NCI-H2171 treated with DMSO at 0.1 percent for 48 hours (cell line): ENCODE results near the gene ERN1.

Experiments
- DNase-seq: peaks from one replicate; lab custom pipeline; 2025; lab: John Stamatoyannopoulos, UW

Gene ERN1

DNA sequence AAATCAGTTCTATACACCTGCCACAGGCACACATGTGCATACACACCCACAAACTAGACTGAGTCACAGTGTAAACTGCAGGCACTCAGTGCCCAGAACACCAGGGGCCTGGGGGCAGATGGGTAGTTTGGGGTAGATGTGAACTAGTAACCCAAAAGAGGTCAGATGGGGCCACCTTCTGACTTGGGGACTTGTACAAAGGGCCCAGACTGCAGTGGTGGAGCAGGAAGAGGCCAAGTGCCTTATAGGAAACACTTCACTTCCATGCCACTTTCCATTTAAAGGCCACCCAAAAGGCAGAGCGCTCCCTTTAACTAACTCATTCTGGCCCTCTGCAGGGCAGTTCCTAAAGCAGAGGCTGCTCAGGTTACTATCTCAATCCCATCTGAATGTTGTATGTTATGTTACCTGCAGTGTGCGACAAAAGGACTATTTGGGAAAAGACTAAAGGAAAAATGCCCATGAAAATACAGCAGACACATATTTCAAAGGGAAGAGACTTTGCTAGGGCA, 27.8 kb upstream of the ERN1 start:
- no peak for DNase-seq

DNA sequence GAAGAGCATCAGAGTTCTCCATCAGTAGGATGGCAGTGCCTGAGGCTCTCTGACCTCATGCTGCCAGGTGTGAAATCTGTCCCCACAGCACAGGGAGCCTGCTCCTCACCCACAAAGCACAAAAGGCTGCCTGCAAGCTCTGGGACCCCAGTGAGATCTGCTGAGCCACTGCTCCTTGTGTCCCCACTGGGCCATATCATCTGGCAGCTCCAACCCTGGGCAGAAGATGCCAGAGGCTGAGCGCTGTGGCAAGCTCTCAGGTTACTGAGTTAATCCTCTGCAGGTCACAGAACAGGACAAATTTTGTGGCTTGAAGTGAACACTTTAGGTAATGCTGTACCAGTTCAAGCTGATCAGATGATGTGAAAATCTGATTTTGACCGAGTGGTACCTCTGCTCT, 26.7 kb upstream of the ERN1 start:
- DNase-seq = no peak

DNA sequence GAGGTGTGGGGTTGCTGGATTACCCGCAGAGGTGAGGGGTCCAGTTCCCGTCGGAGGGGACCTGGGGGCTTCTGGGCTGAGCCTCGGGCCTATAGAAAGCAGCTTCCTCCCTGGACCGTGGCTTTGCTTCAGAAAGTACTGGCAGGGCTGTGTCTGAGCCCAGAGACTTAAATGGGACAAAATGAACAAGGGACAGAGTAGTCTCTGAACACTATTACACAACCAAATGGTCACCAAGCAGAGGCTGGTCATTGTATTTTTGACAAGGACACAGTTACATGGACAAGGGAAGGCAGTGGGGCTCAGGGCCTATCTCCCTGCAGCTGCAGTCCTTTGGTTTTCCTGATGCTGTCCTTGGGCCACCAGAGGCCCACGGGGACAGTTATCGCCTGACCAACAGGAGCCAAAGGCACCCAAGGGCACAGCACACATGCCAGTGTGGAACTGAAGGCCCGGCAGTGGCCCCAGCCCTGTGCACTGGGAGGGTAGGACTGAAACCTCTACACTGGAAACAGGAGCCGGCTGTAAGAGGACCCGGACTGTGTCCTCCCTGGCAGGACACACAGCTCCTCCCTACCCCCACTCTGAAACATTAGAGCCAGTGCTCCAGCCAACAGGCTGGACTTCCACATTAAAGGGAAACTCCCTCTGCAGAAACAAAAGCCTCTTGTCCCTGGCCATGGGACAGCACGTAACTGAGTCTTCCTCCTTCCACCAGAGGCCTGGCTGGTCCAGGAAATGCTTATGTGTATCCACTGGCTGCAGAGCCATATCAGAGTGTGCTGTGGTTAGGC, 26.0 kb upstream of the ERN1 start:
- DNase-seq = no peak

DNA sequence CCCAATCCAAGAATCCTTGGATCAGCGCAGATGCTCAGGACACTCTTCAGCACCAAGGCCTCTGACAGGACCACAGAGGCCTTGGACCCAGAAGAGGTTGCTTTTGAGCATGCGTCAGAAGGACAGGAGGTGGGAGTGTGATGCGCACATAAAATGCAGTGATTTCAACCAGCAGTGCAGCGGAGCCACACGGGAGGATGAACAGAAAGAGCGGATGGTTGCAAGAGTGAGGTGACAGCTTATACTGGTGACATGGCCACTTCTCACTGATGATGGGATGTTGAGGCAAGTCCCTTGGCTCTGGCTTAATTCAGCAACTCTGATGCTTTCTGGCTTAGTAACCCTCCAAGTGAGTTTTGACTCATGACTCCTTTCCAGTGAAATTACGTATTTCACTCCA, 25.2 kb upstream of the ERN1 start:
- DNase-seq = no peak

DNA sequence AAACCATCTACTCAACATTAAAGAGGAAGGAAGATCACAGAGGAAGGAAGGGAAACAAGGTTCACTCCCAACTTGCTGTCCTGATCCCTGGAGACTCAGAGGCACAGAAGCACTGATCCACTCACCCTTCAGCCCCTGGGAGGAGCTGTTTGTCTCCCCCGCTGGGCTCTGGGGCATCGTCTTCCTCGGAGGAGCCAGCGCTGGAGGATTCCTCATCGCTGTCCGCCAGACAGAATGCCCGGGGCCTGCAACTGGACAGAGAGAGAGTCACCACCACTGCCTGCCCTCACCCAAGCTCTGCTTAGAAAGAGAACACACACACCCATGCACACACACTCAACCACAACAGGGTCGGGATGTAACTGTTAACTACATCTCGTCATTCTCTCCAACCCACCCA, 24.8 kb upstream of the ERN1 start:
- DNase-seq = no peak

DNA sequence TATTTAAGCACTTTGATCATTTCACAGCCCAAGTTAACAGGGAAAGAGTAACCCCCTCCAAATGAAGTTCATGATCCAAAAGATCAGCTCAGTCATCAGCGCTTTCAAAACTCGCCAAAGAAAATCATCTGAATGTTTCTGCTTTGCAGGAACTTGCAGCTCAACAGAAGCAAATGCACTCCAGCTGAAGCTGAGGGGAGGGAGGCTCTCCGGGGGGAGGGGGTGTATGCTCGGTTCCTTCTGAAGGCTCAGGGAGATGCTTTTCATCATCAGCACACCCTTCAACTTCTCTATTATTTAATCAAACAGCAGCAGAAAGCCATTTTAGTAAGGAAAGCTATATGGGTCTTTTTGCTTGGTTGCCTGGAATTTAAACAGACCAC, 24.4 kb upstream of the ERN1 start:
- no peak for DNase-seq

DNA sequence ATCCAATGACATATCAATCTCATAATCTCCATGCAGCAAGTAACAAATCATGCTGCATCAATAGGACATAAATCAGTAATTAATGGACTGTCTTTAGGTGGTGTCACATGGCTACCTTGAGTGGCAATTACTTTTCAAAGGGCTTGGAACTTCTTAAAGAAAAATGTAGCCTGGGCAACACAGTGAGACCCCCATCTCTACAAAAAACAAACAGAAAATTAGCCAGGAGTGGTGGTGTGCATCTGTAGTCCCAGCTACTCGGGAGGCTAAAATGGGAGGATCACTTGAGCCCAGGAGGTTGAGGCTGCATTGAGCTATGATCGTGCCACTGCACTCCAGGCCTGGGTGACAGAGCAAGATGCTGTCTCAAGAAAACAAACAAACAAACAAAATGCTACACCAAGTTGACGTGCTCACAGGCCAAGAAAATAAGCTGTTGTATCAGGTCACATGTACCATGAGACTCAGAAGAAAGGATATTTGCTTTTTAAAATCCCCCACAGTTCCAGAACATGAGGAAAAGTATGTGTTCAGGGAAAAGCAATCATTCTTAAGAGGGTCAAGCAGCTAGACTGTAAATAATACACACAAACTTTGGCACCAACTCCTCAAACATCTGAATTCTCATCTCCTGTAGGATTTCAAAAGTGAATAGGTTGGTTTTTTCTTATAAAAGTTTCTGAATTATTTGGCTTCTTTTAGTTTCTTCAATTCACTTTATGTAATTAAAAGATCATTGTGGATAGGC, 23.8 kb upstream of the ERN1 start:
- DNase-seq = no peak

DNA sequence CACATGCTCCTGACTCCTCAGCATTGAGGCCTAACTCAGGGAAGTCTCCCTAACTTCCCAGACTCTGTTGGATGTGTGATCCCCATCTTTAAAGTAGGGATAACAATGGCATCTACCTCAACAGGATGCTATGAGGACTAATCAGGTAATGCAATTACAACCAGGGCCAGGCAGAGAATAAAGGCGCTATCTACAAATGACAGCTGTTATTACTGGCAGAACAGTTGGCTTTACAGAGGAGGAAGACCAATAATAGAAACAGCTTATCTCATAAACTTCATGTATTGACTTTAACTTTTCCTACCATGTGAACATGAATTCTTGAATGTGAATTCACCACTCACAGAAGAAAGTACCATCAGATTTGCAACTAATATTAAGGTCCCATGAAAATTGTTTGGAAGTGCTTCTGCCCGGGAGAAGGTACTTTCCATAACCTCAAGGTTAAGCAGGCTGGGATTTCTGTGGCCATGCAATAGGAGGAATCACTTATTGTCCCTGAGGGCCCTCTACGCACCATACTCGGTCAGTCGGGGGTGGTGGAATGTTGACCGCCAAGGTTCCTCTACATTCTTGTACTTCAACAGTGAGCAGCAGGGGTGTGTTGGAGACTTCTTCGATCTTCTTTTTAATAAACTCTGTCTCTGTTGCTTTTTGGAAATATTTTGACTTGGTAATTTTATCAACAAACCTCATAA, 22.6 kb upstream of the ERN1 start:
- no peak for DNase-seq

DNA sequence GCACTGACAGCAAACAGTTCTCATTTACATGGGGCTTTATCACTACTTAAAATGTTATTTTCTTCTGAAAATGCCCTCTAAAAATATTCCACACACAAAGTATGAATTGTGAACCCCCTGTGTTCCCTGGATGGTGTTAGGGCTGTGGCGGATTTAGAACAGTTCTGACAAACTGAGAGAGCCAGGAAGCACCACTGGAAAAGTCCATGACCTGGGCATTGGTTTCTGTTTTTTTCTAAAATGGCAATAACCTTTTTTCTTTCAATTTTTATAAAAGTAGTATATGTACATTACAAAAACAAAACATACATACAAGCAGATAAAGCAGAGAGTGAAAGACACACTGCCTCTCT, 21.0 kb upstream of the ERN1 start:
- DNase-seq = no peak

DNA sequence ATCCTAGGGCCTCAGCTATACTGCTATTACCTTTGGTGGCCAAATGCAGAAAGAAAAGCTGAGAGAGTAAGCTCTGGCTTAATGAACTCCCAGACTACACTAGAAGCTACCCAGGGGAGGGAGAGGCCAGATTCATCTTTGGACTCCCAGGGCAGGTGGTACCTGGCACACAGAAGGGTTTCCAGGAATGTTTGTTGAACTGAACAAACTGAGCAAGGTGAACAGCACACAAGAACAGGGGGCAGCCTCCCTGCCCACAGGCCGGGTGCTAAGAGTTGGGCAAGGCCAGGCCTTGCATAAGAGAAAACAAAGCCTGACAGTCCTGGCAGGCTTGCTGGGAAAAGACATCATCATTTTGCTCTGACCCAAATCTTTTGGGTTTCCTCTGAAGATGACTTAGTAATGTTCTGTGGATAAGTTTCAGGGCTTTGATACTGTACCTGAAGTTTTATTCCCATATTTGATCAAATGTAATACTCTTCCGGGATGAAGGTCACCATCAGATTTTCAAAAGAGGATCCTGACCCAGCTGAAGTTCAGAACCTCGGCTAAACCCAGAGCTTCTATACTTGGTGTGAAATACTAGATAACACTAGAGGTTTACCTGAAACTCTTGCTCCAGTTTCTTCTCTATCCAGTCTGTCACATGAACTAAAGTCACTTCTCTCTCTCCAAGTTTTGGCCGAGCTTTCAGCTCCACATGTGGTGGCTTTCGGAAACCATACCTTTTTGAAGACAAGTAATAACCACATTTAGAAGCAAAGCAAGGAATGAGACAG, 20.5 kb upstream of the ERN1 start:
- no peak for DNase-seq

DNA sequence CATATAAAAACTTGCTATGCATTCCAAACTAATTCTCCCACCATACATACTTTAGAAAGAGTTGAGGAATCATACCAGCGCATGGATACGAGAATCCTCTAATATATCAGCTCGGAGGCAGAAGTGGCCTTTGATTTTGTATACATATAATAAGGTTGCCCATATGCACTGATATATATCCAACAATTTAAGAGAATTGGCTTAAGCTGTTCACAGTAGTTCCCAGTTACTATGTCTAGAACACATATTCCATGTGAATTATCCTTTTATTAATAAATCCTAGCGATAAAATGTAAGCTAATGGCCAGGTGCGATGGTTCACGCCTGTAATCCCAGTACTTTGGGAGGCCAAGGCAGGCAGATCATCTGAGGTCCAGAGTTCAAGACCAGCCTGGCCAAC, 19.3 kb upstream of the ERN1 start:
- no peak for DNase-seq

DNA sequence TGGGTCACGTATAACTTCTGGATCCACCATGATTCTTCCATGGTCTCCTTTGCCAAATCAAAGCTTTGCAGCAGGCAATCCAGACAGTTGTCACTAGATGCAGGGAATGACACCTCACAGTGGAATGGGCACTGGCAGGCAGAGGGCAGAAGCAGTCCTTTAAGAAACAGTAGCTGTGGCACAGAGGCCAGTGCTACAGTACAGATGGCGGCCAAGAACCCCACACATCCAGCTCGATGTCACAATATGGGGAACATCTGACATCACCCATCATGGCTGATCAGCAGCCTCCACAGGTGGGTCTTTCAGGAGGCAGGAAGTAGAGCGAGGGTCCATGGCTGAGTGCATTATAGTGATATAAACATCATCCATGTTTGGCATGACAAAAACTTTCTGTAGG, 18.8 kb upstream of the ERN1 start:
- DNase-seq = no peak

DNA sequence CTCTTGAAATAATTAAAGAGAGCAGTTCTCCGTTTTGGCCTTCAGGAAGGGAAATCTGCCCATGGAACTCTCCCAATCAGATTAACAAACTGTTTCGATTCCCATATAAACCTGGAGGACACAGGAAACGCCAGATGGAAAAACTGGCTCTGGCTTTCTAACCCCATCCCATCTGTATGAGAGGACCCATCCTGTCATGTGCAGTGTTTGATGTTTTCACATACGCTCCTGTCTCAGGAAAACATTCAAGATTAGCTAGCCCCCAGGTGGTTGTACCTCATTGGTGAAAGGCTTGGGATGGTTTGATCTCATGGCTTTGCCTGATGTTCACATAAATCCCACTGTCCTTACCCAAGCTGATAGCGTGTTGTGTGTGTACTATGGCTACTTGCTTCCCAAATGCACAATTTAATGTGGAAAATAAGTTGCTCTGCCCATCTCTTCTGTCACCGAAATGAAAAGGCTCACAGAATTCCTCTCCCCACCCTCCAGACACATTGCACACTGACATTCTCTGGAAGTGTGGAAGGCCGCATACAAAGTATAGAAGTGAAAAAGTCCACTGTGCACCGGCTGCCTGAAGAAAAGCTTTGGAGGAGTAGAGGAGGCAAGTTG, 18.2 kb upstream of the ERN1 start:
- peak; percentile 24 for DNase-seq

DNA sequence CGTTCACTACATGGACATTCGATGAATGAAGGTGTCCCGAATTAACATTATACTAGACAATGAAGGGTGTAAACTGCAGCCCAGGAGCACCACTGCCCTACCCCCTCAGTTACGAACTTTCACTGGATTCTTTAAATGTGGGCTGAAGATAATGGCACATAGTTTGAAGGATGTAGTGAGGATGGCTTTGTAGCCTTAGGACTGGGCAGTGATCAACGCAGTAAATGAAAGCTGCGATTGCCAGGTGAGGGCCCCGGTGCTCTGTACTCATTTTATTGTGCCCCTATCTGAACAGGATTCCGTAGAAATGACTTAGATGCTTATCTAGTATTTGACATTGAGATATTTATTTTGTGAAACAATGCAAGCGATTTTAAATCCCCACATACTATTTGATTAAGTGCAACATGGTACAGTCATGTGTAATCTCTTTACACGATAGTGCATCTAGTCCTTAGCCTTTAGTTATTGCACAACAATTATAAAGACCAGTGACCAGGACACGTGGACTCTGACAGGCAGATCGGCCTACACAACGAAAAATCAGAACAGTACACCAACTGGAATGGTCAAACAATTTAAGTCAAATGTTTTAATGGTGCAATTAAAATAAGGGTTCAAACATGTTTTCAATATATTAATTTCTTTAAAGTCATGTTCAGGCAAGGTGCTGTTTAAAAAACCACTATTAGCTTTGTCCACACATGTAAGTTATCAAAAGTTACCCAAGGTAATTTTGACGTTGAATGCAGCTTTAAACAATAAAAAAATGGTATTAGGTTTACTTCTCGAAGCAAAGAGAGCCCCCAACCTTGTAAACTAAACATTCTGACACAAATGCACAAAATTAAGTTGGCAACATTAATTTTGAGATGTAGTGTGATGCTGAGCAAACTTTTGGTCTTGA, 17.4 kb upstream of the ERN1 start:
- peak; percentile 27 for DNase-seq

DNA sequence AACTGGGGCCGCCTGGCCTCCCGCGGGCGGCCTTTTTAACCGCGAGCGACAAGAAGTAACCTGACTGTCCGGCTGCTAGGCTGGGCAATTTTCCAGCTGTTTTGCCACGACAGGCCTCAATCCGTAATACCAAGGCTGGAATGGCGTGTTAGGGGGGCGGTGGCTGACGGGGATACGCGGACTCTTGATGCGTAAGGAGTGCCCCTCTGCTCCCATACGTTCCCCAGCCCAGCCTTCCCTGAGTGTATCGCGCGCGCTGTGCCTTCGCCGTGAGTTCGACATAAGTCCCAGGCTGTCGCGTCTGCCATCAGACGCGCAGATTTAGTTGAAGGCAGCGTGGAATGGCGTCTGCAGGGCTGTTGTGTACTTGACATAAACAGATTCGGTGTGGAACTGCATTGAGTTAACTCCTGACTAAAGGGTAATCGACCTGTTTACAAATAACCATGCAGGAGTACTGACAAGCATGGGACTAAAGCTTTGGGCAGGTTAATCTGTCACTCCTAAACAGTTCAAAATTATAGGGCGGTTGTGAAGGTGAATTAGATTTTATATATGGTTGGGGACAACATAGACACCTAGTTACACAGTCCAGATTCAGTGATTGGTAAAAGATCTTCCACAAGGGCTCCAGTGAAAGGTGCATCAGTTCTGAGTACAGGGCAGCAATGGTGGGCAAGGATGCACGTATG, 16.6 kb upstream of the ERN1 start:
- DNase-seq = peak; percentile 42

DNA sequence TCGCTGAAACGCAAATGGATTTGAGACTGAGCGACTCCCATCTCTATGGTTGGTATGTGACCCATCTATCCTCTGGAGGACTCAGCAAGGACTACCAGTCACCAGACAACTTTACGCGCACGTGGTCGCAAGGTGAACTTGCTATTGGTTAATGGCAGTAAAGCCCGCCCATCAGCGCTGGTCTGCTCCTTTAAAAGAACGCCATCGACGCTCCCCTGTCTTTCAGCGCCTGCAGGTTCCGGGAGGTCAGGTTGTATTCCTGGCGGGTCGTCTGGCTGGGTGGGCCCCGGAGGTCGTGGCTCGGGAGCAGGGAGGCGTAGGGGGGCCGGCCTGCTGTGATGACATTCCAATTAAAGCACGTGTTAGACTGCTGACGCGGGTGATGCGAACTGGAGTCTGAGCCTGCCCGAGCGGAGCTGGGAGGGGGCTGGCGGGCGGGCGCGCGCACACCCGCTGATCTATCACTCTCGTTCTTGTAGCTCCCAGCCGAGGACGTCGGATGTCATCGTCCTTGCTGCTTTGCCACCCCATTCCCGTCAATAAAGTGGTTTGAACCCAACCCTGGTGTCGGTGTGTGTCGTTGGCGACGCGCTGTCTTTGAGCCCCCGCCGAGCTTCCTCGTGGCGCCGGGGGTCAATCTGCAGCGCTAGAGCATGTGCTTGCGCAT, 15.9 kb upstream of the ERN1 start:
- peak; percentile 99 for DNase-seq

DNA sequence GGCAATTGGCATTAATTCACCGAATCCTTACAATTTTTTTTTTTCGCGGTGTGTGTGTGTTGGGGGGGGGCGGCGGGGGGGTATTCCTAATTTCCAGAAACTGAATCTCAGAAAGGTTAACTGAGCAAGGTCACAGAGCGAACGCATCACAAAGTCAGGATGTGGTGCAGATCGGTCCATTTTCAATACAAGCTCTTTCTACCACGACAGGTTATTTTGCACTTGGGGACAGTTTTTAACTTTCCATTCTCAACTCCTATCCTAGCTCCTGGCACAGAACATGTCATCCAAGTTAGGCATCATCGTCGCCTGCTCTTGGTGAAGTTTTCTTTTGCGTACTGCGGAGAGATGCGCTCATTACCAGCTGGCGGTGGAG, 15.4 kb upstream of the ERN1 start:
- no peak for DNase-seq

DNA sequence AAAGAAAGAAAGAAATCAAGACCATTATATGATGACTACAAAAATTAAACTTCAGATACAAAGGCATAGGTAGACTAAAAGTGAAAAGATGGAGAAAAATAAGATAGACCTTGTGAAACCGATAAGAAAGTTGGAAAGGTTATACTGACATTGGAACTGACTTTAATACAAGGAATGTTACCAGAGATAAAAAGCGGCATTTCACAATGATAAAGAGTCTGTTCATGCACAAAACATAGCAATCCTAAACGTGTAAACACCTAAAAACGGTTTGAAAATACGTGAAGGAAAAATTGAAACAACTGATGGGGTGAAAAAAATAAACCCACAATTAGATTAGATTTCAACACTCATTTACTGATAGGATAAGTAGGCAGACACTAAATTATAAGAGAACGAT, 9.6 kb upstream of the ERN1 start:
- DNase-seq = no peak

DNA sequence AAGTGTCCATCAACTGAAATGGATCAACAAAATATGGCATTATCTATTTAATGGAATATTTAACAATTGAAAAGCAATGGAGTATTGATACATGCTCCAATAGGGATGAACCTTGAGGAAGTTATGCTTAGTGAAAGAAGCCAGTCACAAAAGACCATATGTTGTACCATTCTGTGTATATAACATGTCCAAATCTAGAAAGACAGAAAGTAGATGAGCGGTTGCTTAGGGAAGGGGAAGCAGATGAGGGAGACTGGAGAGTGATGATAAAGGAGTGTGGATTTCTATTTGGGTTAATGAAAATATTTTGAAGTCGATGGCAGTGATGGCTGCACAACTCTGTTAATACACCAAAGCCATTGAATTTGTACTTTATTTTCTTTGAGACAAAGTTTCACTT, 8.5 kb upstream of the ERN1 start:
- no peak for DNase-seq

DNA sequence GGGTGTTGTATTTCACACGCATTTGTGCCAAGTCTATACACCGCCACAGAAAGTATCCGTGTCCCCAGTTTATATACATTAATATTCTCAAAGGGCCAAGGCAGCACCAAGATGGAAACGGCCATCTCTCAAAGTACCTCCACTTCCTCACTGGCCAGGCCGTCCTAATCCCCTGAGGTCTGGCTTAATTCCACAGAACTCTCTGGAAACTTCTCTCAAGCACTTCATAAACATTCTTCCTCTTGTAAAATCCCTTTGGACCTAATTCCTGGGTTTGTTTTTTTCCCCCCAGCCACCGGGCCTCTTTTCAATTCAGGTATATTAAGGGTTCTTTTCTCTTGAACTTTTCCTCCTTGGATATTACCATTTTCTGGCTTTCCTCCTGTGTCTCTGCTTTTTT, 5.1 kb upstream of the ERN1 start:
- DNase-seq = no peak
